Hepatocyte (in vitro differentiated cells): Measurements from ENCODE around the gene DDX10.

Source experiments
- EZH2 ChIP-seq: fragments of 200-600 bp; sonication (generic); IDR thresholded peaks from 2 replicates; pipeline ENCODE4 v1.6.1; 2016; ENCODE audit warnings: antibody characterized with exemption, mild to moderate bottlenecking, borderline replicate concordance
- EZH2phosphoT487 ChIP-seq: fragments of 200-600 bp; sonication (generic); IDR thresholded peaks from one replicate; pipeline ENCODE4 v1.6.1; 2018; ENCODE audit warnings: antibody characterized with exemption, mild to moderate bottlenecking, low read depth, moderate library complexity; ENCODE audit not compliant: unreplicated experiment, severe bottlenecking
- TF ChIP-seq, protein P1 (sequence below): fragments of 200-600 bp; sonication (generic); IDR thresholded peaks from 2 replicates; pipeline ENCODE4 v1.5.1; 2016; ENCODE audit warnings: antibody characterized with exemption, mild to moderate bottlenecking; ENCODE audit not compliant: poor library complexity

DNA sequence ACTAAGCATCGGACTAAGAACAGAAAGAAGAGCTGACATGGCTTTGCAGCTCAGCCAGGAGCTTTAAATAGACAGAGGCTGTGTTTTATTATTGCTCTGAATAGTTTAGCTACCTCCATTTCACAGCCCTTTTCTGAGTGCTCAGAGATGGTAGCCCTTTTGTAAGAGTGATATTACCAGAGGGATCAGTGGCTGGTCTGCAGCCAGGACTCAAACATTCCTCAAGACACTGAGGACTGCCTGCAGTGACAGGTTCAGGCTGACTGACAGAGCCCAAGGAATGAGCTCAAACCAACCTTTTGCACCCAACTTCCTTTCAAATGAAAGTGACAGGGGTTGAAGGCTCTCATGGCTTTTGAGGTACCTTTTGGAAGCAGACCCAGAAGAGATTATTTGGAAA, 189.0 kb downstream of the DDX10 start:
- TF ChIP-seq, protein P1, sequence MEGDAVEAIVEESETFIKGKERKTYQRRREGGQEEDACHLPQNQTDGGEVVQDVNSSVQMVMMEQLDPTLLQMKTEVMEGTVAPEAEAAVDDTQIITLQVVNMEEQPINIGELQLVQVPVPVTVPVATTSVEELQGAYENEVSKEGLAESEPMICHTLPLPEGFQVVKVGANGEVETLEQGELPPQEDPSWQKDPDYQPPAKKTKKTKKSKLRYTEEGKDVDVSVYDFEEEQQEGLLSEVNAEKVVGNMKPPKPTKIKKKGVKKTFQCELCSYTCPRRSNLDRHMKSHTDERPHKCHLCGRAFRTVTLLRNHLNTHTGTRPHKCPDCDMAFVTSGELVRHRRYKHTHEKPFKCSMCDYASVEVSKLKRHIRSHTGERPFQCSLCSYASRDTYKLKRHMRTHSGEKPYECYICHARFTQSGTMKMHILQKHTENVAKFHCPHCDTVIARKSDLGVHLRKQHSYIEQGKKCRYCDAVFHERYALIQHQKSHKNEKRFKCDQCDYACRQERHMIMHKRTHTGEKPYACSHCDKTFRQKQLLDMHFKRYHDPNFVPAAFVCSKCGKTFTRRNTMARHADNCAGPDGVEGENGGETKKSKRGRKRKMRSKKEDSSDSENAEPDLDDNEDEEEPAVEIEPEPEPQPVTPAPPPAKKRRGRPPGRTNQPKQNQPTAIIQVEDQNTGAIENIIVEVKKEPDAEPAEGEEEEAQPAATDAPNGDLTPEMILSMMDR, result no peak
- TF ChIP-seq EZH2 (no peak), EZH2phosphoT487 (no peak)
